Measurements from ENCODE around the gene TGFA. TPM values are rescaled to one million over a fixed set of nuclear protein-coding genes. Genes with fewer than 3 reads are reported as not detected.
"Not testable (repeated sequence)": the region's sequence is repeated elsewhere in the genome, so short reads cannot be mapped to it uniquely, and the experiment has no call there.

TGFA gene
- total RNA-seq, 4 donors from 2014 or later, result 19.2 to 62.4 (median 41.7) TPM

- no peak overlapping the region for H3K27ac ChIP-seq
- no peak for TF ChIP-seq POLR2AphosphoS5 (IDR thresholded peaks at IDR 0.05)
- no peak for TF ChIP-seq EP300 (IDR thresholded peaks at IDR 0.05)
- no peak for TF ChIP-seq POLR2A (IDR thresholded peaks at IDR 0.05)
- no peak for TF ChIP-seq CTCF (IDR thresholded peaks at IDR 0.05)
- H3K9me3 ChIP-seq, result no peaks in the 10 kb centered on the region
- DNase-seq (ENCODE audit: low spot score in 2 of 2), result no peak
- H3K4me3 ChIP-seq, result no peak overlapping the region
- 69% methylated on average over 3 of the region's 3 CpGs for WGBS
- no peaks in the 10 kb centered on the region for H3K36me3 ChIP-seq
- no peaks in the 10 kb centered on the region for H3K4me1 ChIP-seq
- no peaks in the 10 kb centered on the region for H3K27me3 ChIP-seq
These were observed 86.4 kb downstream of the TGFA start for GRCh38 chr2:70467237-70467636.

DNA sequence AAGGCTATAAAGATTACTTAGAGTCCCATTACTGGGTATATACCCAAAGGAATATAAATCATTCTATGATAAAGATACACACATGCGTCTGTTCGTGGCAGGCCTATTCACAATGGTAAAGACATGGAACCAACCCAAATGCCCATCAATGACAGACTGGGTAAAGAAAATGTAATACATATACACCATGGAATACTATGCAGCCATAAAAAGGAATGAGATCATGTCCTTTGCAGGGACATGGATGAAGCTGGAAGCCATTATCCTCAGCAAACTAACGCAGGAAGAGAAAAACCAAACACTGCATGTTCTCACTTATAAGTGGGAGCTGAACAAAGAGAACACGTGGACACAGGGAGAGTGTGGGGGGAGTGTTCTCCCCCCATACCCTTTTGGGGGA, 87.0 kb downstream of the TGFA start:
- not testable (repeated sequence) for H3K27ac ChIP-seq; H3K9me3 ChIP-seq; H3K4me1 ChIP-seq; H3K36me3 ChIP-seq; H3K4me3 ChIP-seq; DNase-seq (ENCODE audit: low spot score in 2 of 2); H3K27me3 ChIP-seq
- WGBS, result 93% methylated on average over 4 of the region's 4 CpGs

DNA sequence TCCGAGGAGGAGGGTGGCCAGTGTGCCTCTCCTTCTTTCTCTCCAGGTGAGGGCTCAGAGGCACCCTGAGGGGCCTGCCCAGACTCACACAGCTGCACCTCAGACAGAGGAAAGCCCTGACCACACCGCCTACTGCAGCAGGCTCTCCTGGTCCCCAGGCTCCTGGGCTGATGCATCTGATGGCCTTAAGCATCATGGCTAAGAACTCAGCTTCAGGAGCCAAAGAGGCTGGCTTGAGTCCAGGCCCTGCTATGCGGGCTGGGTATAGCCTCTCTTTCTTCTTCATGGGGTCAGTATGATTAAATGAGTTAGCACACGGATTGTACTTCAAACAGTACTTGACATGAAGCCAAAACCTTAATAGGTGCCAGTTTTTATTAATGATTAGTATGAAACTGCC, 89.6 kb downstream of the TGFA start:
- Histone ChIP-seq H3K4me1 (no peaks in the 10 kb centered on the region), H3K36me3 (no peaks in the 10 kb centered on the region), H3K4me3 (no peak overlapping the region), H3K27ac (no peak overlapping the region), H3K27me3 (no peaks in the 10 kb centered on the region), H3K9me3 (no peaks in the 10 kb centered on the region)
- DNase-seq (ENCODE audit: low spot score in 2 of 2), result no peak
- 66% methylated on average over 4 of the region's 4 CpGs for WGBS
- TF ChIP-seq POLR2A (IDR thresholded peaks at IDR 0.05), result no peak
- TF ChIP-seq CTCF (IDR thresholded peaks at IDR 0.05), result no peak
- TF ChIP-seq EP300 (IDR thresholded peaks at IDR 0.05), result no peak
- no peak for TF ChIP-seq POLR2AphosphoS5 (IDR thresholded peaks at IDR 0.05)

DNA sequence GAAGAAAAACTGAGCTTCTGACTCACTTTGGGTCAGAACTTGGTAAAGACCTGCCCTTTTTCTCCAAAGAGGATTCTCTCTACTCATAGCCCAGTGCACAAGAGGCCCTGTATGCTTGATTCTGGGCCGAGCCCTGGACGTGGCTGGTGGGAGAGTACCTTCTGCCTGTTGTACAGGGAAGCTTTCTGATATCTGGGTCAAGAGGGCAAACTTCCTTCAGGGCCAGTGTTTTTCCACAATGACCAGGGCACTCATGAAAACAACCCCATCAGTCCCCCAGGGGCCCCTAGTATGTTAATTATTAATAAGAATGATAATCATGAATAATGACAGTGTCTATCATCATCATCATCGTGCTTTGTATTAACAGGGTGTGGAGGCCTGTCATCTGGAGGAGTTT, 90.0 kb downstream of the TGFA start:
- Histone ChIP-seq H3K4me1 (no peaks in the 10 kb centered on the region), H3K4me3 (no peak overlapping the region), H3K27me3 (no peaks in the 10 kb centered on the region), H3K27ac (no peak overlapping the region), H3K9me3 (no peaks in the 10 kb centered on the region), H3K36me3 (no peaks in the 10 kb centered on the region)
- no peak for DNase-seq (ENCODE audit: low spot score in 2 of 2)
- no peak for TF ChIP-seq POLR2A (IDR thresholded peaks at IDR 0.05)
- TF ChIP-seq POLR2AphosphoS5 (IDR thresholded peaks at IDR 0.05), result no peak
- TF ChIP-seq CTCF (IDR thresholded peaks at IDR 0.05), result no peak
- no peak for TF ChIP-seq EP300 (IDR thresholded peaks at IDR 0.05)
- 97% methylated on average over 3 of the region's 3 CpGs for WGBS

DNA sequence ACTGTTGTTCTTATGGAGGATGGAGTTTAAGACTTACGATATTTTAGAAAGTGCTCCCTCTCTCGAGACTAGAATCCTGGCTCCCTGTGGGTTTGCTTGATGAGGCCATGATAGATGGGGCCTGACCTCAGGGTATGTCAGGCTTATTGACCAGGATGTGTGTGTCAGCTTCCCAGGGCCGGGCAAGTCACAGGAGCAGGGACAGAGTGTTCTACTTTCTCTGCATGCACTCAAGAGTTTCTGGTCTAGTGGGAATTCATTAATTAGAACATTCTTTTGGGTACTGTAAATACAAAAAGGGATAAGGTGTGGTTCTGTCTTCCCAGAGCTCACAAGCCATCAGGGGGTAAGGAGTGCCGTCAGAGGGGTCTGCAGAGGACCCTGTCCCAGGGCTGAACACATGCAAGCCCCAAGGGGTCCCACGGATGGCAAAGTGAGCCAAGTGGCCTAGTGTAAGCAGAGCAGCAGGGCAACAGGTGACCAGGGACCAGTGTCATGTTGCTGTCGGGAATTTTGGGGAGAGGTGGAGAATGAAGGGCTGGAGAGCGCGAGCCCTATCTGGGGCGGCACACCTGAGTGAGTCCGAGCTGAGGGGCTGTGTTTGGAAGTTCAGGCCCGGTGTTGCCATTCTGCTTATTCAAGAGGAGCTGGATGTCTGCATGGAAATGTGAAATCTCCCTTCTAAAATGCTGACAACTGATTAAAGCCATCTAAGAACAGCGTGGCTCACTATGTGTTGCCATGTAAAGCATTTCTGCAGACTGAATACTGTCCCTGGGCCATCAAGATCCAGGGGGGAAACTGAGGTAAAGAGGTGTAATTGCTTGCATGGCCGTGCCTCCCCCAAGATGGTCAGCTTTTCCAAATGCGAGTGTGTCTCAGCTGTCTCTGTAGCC, 91.4 kb downstream of the TGFA start:
- Histone ChIP-seq H3K27ac (no peak overlapping the region), H3K27me3 (no peaks in the 10 kb centered on the region), H3K4me3 (no peak overlapping the region), H3K4me1 (no peaks in the 10 kb centered on the region), H3K9me3 (no peaks in the 10 kb centered on the region), H3K36me3 (no peaks in the 10 kb centered on the region)
- 84% methylated on average over 14 of the region's 14 CpGs for WGBS
- no peak for DNase-seq (ENCODE audit: low spot score in 2 of 2)
- no peak for TF ChIP-seq POLR2A (IDR thresholded peaks at IDR 0.05)
- no peak for TF ChIP-seq POLR2AphosphoS5 (IDR thresholded peaks at IDR 0.05)

GRCh38 chr2:70461414-70461813, 92.2 kb downstream of the TGFA start:
- Histone ChIP-seq H3K4me1 (no peaks in the 10 kb centered on the region), H3K4me3 (no peak overlapping the region), H3K9me3 (no peaks in the 10 kb centered on the region), H3K36me3 (no peaks in the 10 kb centered on the region), H3K27me3 (no peaks in the 10 kb centered on the region), H3K27ac (no peak overlapping the region)
- TF ChIP-seq POLR2AphosphoS5 (IDR thresholded peaks at IDR 0.05) (no peak), EP300 (IDR thresholded peaks at IDR 0.05) (no peak), CTCF (IDR thresholded peaks at IDR 0.05) (no peak), POLR2A (IDR thresholded peaks at IDR 0.05) (no peak)
- DNase-seq (ENCODE audit: low spot score in 2 of 2), result no peak
- 41% methylated on average over 4 of the region's 4 CpGs for WGBS
